ENCODE measurements around the gene GOLGA7B.

The GOLGA7B gene

GRCh38 chr10:97852840-97853405, 3.3 kb downstream of the GOLGA7B start:
- H3K9me3 ChIP-seq (ENCODE audit: severe bottlenecking) = no peaks in the 10 kb centered on the region
- no peak for DNase-seq

DNA sequence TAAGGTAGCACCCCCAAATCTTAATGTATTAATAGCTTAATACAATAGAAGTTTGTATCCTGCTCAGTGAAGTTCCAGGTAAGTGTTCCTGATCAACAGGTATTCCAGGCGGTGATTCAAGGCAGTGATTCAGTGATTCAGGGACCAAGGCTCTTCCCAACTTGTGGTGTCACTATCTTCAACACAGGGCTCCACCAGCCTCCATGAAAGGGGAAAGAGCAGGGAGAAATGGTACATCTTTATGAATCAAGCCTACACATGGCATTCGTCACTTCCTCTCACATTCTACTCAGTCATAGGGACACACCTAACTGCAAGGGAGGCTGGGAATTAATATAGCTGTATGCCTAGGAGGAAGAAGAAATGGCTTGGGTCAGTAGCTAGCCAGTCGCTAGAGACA, 5.1 kb downstream of the GOLGA7B start:
- Histone ChIP-seq H3K4me3 (ENCODE audit: low read depth, low read length) (no peak overlapping the region), H3K27me3 (ENCODE audit: insufficient read depth, low read depth, severe bottlenecking) (peaks cover 4% of the 10 kb centered on the region), H3K27ac (no peak overlapping the region), H3K9me3 (ENCODE audit: severe bottlenecking) (no peaks in the 10 kb centered on the region), H3K36me3 (no peaks in the 10 kb centered on the region)
- no peak for DNase-seq
- no peak for TF ChIP-seq CTCF (IDR thresholded peaks at IDR 0.05; ENCODE audit: low read depth, low read length)

More at GRCh38 chr10:97852840-97853405, 3.3 kb downstream of the GOLGA7B start:
- Histone ChIP-seq H3K27ac (no peak overlapping the region), H3K27me3 (ENCODE audit: insufficient read depth, low read depth, severe bottlenecking) (peaks cover 4% of the 10 kb centered on the region), H3K36me3 (no peaks in the 10 kb centered on the region), H3K4me3 (ENCODE audit: low read depth, low read length) (no peak overlapping the region)
- TF ChIP-seq CTCF (IDR thresholded peaks at IDR 0.05; ENCODE audit: low read depth, low read length) = no peak

DNA sequence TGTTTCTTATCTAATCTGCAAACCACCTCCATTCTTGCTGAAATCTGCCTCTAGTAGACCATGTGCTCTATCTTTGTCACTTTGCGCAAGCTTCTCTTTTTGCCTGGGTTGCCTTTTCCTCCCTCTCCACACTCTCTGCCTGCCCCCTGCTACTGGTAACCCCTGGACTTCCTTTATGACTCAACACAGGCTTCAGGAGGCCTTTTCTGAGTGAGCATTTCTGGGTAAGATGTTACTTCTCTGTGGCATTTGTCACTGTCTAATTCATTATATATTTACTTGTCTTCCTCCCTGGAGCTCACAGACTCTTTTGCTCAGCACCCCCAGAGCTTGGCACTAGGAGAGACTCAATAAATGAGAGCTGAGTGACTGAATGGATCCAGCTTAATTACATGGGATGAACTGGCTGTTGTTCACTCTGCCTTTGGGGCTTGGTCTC, 8.4 kb downstream of the GOLGA7B start:
- H3K36me3 ChIP-seq = no peaks in the 10 kb centered on the region
- no peak for DNase-seq
- no peak overlapping the region for H3K4me3 ChIP-seq (ENCODE audit: low read depth, low read length)
- no peak for TF ChIP-seq CTCF (IDR thresholded peaks at IDR 0.05; ENCODE audit: low read depth, low read length)
- no peak overlapping the region for H3K27ac ChIP-seq
- H3K27me3 ChIP-seq (ENCODE audit: insufficient read depth, low read depth, severe bottlenecking) = no peaks in the 10 kb centered on the region
- H3K9me3 ChIP-seq (ENCODE audit: severe bottlenecking) = no peaks in the 10 kb centered on the region

GRCh38 chr10:97861097-97861750, 11.6 kb downstream of the GOLGA7B start:
- Histone ChIP-seq H3K9me3 (ENCODE audit: severe bottlenecking) (no peaks in the 10 kb centered on the region), H3K4me3 (ENCODE audit: low read depth, low read length) (no peak overlapping the region)
- no peak for DNase-seq

GRCh38 chr10:97861924-97862323, 12.3 kb downstream of the GOLGA7B start:
- no peaks in the 10 kb centered on the region for H3K9me3 ChIP-seq (ENCODE audit: severe bottlenecking)
- no peak for DNase-seq
- no peaks in the 10 kb centered on the region for H3K36me3 ChIP-seq
- no peak overlapping the region for H3K4me3 ChIP-seq (ENCODE audit: low read depth, low read length)
- no peak for TF ChIP-seq CTCF (IDR thresholded peaks at IDR 0.05; ENCODE audit: low read depth, low read length)
- H3K27me3 ChIP-seq (ENCODE audit: insufficient read depth, low read depth, severe bottlenecking) = no peaks in the 10 kb centered on the region
- no peak overlapping the region for H3K27ac ChIP-seq

More at GRCh38 chr10:97861097-97861750, 11.6 kb downstream of the GOLGA7B start:
- no peak for TF ChIP-seq CTCF (IDR thresholded peaks at IDR 0.05; ENCODE audit: low read depth, low read length)
- Histone ChIP-seq H3K36me3 (no peaks in the 10 kb centered on the region), H3K27ac (no peak overlapping the region), H3K27me3 (ENCODE audit: insufficient read depth, low read depth, severe bottlenecking) (no peaks in the 10 kb centered on the region)
